ENCODE results near the gene MRGPRD. TPM values are rescaled to one million over a fixed set of nuclear protein-coding genes. Genes with fewer than 3 reads are reported as not detected.

MRGPRD gene
- total RNA-seq, 1 donor, result not detected

DNA sequence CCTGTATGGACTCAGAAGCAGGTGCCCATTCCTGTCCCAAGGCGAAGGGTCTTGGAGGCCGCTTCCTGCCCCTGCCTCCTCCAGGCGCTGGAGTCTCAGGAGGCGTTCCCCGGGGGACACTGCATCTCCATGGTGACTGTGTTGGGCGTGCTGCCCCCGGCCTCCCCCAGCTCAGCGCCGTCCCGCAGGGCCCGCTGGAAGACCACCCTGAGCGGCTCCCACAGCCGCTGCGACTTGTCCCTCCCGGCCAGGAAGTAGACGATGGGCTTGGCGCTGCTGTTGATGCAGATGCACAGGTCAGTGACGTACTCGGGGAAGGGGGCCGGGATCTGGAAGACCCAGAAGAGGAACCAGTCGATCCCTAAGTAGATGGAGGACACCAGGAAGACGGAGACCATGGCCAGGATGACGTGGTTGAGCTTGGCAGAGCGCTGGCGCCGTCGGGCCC lies 24.4 kb upstream of the MRGPRD start:
- Histone ChIP-seq H3K79me2 (ENCODE audit: insufficient read depth, low read length) (peaks cover 5% of the 10 kb centered on the region), H2AFZ (ENCODE audit: low read length) (no peak overlapping the region), H3K9me3 (ENCODE audit: low read depth, low read length) (no peaks in the 10 kb centered on the region), H4K20me1 (ENCODE audit: insufficient read depth, low read length) (no peaks in the 10 kb centered on the region), H3K27ac (ENCODE audit: low read depth, low read length) (no peak overlapping the region), H3K4me2 (ENCODE audit: insufficient read depth, low read length) (no peak overlapping the region), H3K36me3 (ENCODE audit: insufficient read depth, low read length) (peaks cover 3% of the 10 kb centered on the region), H3K4me3 (ENCODE audit: insufficient read depth, low read length) (no peak overlapping the region), H3K4me1 (ENCODE audit: insufficient read depth, low read length) (peaks cover 38% of the 10 kb centered on the region), H3K27me3 (ENCODE audit: insufficient read depth, low read length) (no peaks in the 10 kb centered on the region)
- TF ChIP-seq, protein P1, sequence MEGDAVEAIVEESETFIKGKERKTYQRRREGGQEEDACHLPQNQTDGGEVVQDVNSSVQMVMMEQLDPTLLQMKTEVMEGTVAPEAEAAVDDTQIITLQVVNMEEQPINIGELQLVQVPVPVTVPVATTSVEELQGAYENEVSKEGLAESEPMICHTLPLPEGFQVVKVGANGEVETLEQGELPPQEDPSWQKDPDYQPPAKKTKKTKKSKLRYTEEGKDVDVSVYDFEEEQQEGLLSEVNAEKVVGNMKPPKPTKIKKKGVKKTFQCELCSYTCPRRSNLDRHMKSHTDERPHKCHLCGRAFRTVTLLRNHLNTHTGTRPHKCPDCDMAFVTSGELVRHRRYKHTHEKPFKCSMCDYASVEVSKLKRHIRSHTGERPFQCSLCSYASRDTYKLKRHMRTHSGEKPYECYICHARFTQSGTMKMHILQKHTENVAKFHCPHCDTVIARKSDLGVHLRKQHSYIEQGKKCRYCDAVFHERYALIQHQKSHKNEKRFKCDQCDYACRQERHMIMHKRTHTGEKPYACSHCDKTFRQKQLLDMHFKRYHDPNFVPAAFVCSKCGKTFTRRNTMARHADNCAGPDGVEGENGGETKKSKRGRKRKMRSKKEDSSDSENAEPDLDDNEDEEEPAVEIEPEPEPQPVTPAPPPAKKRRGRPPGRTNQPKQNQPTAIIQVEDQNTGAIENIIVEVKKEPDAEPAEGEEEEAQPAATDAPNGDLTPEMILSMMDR (IDR thresholded peaks at IDR 0.05; ENCODE audit: extremely low read depth, low read depth, low read length), result no peak
- peak; percentile 26 for DNase-seq (ENCODE audit: insufficient read length, low spot score, missing footprints)

GRCh38 chr11:69004411-69005182 lies 23.8 kb upstream of the MRGPRD start:
- H3K4me2 ChIP-seq (ENCODE audit: insufficient read depth, low read length), result no peak overlapping the region
- no peaks in the 10 kb centered on the region for H3K9me3 ChIP-seq (ENCODE audit: low read depth, low read length)
- H4K20me1 ChIP-seq (ENCODE audit: insufficient read depth, low read length), result no peaks in the 10 kb centered on the region
- H2AFZ ChIP-seq (ENCODE audit: low read length), result no peak overlapping the region
- H3K4me3 ChIP-seq (ENCODE audit: insufficient read depth, low read length), result no peak overlapping the region
- H3K27me3 ChIP-seq (ENCODE audit: insufficient read depth, low read length), result no peaks in the 10 kb centered on the region
- peaks cover 36% of the 10 kb centered on the region for H3K4me1 ChIP-seq (ENCODE audit: insufficient read depth, low read length)
- TF ChIP-seq, protein P1 (IDR thresholded peaks at IDR 0.05; ENCODE audit: extremely low read depth, low read depth, low read length), result no peak
- peaks cover 2% of the 10 kb centered on the region for H3K79me2 ChIP-seq (ENCODE audit: insufficient read depth, low read length)
- peaks cover 3% of the 10 kb centered on the region for H3K36me3 ChIP-seq (ENCODE audit: insufficient read depth, low read length)
- H3K27ac ChIP-seq (ENCODE audit: low read depth, low read length), result no peak overlapping the region
- peak; percentile 82 for DNase-seq (ENCODE audit: insufficient read length, low spot score, missing footprints)

DNA sequence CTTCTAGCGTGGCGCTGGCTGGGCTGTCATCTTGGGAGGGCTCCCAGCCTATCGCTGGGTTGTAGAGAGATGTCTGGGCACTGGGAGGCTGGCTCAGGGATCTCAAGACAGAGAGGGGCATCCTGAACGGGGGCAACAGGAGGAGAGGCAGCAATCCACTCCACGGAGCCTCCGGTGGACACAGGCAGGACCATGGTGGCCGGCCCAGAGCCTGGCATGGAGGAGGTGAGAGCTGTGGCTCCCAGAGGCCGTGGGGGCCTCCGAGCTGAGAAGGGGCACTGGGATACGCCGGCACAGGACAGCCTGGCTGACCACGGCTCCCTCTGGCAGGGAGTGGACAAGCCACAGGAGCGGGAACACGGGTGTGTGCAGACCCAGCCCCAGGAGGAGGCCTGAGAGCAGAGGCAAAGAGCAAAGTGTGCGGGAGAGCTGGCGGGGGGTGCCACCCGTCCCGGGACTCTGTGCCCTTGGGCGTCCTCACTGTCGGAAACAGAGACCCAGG lies 23.1 kb upstream of the MRGPRD start:
- H3K9me3 ChIP-seq (ENCODE audit: low read depth, low read length), result no peaks in the 10 kb centered on the region
- H3K36me3 ChIP-seq (ENCODE audit: insufficient read depth, low read length), result peaks cover 3% of the 10 kb centered on the region
- peak; percentile 58 for DNase-seq (ENCODE audit: insufficient read length, low spot score, missing footprints)
- H3K4me2 ChIP-seq (ENCODE audit: insufficient read depth, low read length), result no peak overlapping the region
- H3K4me1 ChIP-seq (ENCODE audit: insufficient read depth, low read length), result peaks cover 32% of the 10 kb centered on the region
- no peak overlapping the region for H3K27ac ChIP-seq (ENCODE audit: low read depth, low read length)
- TF ChIP-seq, protein P1 (IDR thresholded peaks at IDR 0.05; ENCODE audit: extremely low read depth, low read depth, low read length), result no peak
- H3K79me2 ChIP-seq (ENCODE audit: insufficient read depth, low read length), result no peaks in the 10 kb centered on the region
- no peaks in the 10 kb centered on the region for H3K27me3 ChIP-seq (ENCODE audit: insufficient read depth, low read length)
- H3K4me3 ChIP-seq (ENCODE audit: insufficient read depth, low read length), result no peak overlapping the region
- H2AFZ ChIP-seq (ENCODE audit: low read length), result no peak overlapping the region
- H4K20me1 ChIP-seq (ENCODE audit: insufficient read depth, low read length), result no peaks in the 10 kb centered on the region

GRCh38 chr11:69003301-69003865 lies 22.6 kb upstream of the MRGPRD start:
- peak; percentile 82 for DNase-seq (ENCODE audit: insufficient read length, low spot score, missing footprints)
- TF ChIP-seq, protein P1 (IDR thresholded peaks at IDR 0.05; ENCODE audit: extremely low read depth, low read depth, low read length), result no peak
- no peaks in the 10 kb centered on the region for H3K79me2 ChIP-seq (ENCODE audit: insufficient read depth, low read length)
- peaks cover 3% of the 10 kb centered on the region for H3K36me3 ChIP-seq (ENCODE audit: insufficient read depth, low read length)
- H3K27ac ChIP-seq (ENCODE audit: low read depth, low read length), result no peak overlapping the region
- no peak overlapping the region for H3K4me2 ChIP-seq (ENCODE audit: insufficient read depth, low read length)
- no peaks in the 10 kb centered on the region for H4K20me1 ChIP-seq (ENCODE audit: insufficient read depth, low read length)
- peaks cover 31% of the 10 kb centered on the region for H3K4me1 ChIP-seq (ENCODE audit: insufficient read depth, low read length)
- no peaks in the 10 kb centered on the region for H3K27me3 ChIP-seq (ENCODE audit: insufficient read depth, low read length)
- no peak overlapping the region for H2AFZ ChIP-seq (ENCODE audit: low read length)
- H3K4me3 ChIP-seq (ENCODE audit: insufficient read depth, low read length), result no peak overlapping the region
- no peaks in the 10 kb centered on the region for H3K9me3 ChIP-seq (ENCODE audit: low read depth, low read length)
